HEK293T (cell line): ENCODE results near the gene KCNRG.

Experiments used
- BHLHE40 ChIP-seq: fragments of 450-650 bp; IDR thresholded peaks from 2 replicates; pipeline ENCODE4 v1.6.1; 2016; ENCODE audit warnings: mild to moderate bottlenecking, moderate library complexity, borderline replicate concordance
- ELF4 ChIP-seq: fragments of 450-650 bp; IDR thresholded peaks from 2 replicates; pipeline ENCODE4 v1.6.1; 2017; ENCODE audit warnings: antibody characterized with exemption
- FOXK2 ChIP-seq: fragments of 450-650 bp; IDR thresholded peaks from 2 replicates; pipeline ENCODE4 v1.6.1; 2016; ENCODE audit warnings: mild to moderate bottlenecking
- FOXM1 ChIP-seq: fragments of 450-650 bp; IDR thresholded peaks from 2 replicates; pipeline ENCODE4 v1.6.1; 2017; ENCODE audit warnings: mild to moderate bottlenecking, borderline replicate concordance
- HDGF ChIP-seq: fragments of 450-650 bp; IDR thresholded peaks from 2 replicates; pipeline ENCODE4 v1.6.1; 2017; ENCODE audit warnings: antibody characterized with exemption, borderline replicate concordance
- NFRKB ChIP-seq: fragments of 450-650 bp; IDR thresholded peaks from 2 replicates; pipeline ENCODE4 v1.6.1; 2016; ENCODE audit warnings: mild to moderate bottlenecking, moderate library complexity
- SP1 ChIP-seq: fragments of 450-650 bp; IDR thresholded peaks from 2 replicates; pipeline ENCODE4 v1.6.1; 2017
- SUZ12 ChIP-seq: fragments of 450-650 bp; IDR thresholded peaks from 2 replicates; pipeline ENCODE4 v1.6.1; 2016; ENCODE audit warnings: mild to moderate bottlenecking
- TARDBP ChIP-seq: fragments of 450-650 bp; IDR thresholded peaks from 2 replicates; pipeline ENCODE4 v1.6.1; 2016
- ZNF384 ChIP-seq: fragments of 450-650 bp; IDR thresholded peaks from 2 replicates; pipeline ENCODE4 v1.6.1; 2016

- no peak for TF ChIP-seq FOXM1
- TF ChIP-seq FOXK2, result no peak
- no peak for TF ChIP-seq SUZ12
- TF ChIP-seq HDGF, result no peak
- no peak for TF ChIP-seq BHLHE40
- no peak for TF ChIP-seq SP1
- no peak for TF ChIP-seq ZNF384
- no peak for TF ChIP-seq TARDBP
- no peak for TF ChIP-seq NFRKB
- TF ChIP-seq ELF4, result no peak
These were observed 22.5 kb downstream of the KCNRG start for GRCh38 chr13:50037788-50038187.
